KBM-7 (cell line): ENCODE results near the gene PGPEP1.
"Not testable (repeated sequence)": the region's sequence is repeated elsewhere in the genome, so short reads cannot be mapped to it uniquely, and the experiment has no call there.

Experiments used
- DNase-seq: peaks from one replicate; pipeline ENCODE4 v3.0.0-alpha.2; 2015
- in situ Hi-C: fragments of 300-500 bp; cut with MboI; formaldehyde crosslinking; loops from 2 replicates; pipeline ENCODE4 v1.14.3; 2020; ENCODE audit warnings: low sequenced_read_pairs, low pct_unique_long_range_greater_than_20kb, mixed read lengths

The PGPEP1 gene

GRCh38 chr19:18353378-18354005, 13.1 kb downstream of the PGPEP1 start:
- in situ Hi-C loops = loop anchor here (10.0 kb wide), 1 partner anchor 51 kb away; no protein-coding TSS in a partner anchor
- no peak for DNase-seq

GRCh38 chr19:18354743-18355142, 14.3 kb downstream of the PGPEP1 start:
- not testable (repeated sequence) for DNase-seq
- in situ Hi-C loops = loop anchor here (10.0 kb wide), 1 partner anchor 50 kb away; no protein-coding TSS in a partner anchor

- in situ Hi-C loops = loop anchor here (10.0 kb wide), 1 partner anchor 48 kb away; no protein-coding TSS in a partner anchor
- no peak for DNase-seq
These were observed 16.6 kb downstream of the PGPEP1 start for GRCh38 chr19:18357041-18357440.

GRCh38 chr19:18361646-18362045, 21.2 kb downstream of the PGPEP1 start:
- in situ Hi-C loops = no loop called here
- DNase-seq = no peak

- in situ Hi-C loops = no loop called here
- peak; percentile 42 for DNase-seq
These were observed 22.6 kb downstream of the PGPEP1 start for GRCh38 chr19:18362934-18363542.

GRCh38 chr19:18363787-18364186, 23.4 kb downstream of the PGPEP1 start:
- in situ Hi-C loops = no loop called here
- DNase-seq = no peak

- in situ Hi-C loops, DNase-seq: not testable (repeated sequence)
These were observed 24.0 kb downstream of the PGPEP1 start for GRCh38 chr19:18364277-18364825.

GRCh38 chr19:18364826-18365528, 24.6 kb downstream of the PGPEP1 start:
- in situ Hi-C loops = no loop called here
- peak; percentile 97 for DNase-seq

GRCh38 chr19:18366021-18366435, 25.6 kb downstream of the PGPEP1 start:
- in situ Hi-C loops = no loop called here
- DNase-seq = no peak

- DNase-seq = no peak
- in situ Hi-C loops = no loop called here
These were observed 28.3 kb downstream of the PGPEP1 start for GRCh38 chr19:18368504-18369222.

- in situ Hi-C loops = no loop called here
- no peak for DNase-seq
These were observed 33.1 kb downstream of the PGPEP1 start for GRCh38 chr19:18373407-18373891.

GRCh38 chr19:18373892-18374629, 33.7 kb downstream of the PGPEP1 start:
- DNase-seq = peak; percentile 95
- in situ Hi-C loops = no loop called here

- in situ Hi-C loops = no loop called here
- DNase-seq = no peak
These were observed 36.6 kb downstream of the PGPEP1 start for GRCh38 chr19:18377026-18377425.

- peak; percentile 55 for DNase-seq
These were observed 39.7 kb downstream of the PGPEP1 start for GRCh38 chr19:18379803-18380747.

GRCh38 chr19:18380843-18381242, 40.4 kb downstream of the PGPEP1 start:
- in situ Hi-C loops = no loop called here
- no peak for DNase-seq

More at GRCh38 chr19:18379803-18380747, 39.7 kb downstream of the PGPEP1 start:
- in situ Hi-C loops = no loop called here

GRCh38 chr19:18383622-18384021, 43.2 kb downstream of the PGPEP1 start:
- DNase-seq, in situ Hi-C loops: not testable (repeated sequence)

- no peak for DNase-seq
- in situ Hi-C loops = no loop called here
These were observed 44.4 kb downstream of the PGPEP1 start for GRCh38 chr19:18384775-18385174.

- in situ Hi-C loops = no loop called here
- no peak for DNase-seq
These were observed 44.9 kb downstream of the PGPEP1 start for GRCh38 chr19:18385359-18385674.
